HPDE6-E6E7 (cell line): ENCODE results near the gene CRTAC1.

Experiments used
- DNase-seq: peaks from one replicate; pipeline ENCODE4 v3.0.0; 2011; ENCODE audit warnings: missing footprints; ENCODE audit errors: extremely low spot score

The CRTAC1 gene

GRCh38 chr10:97974526-97975525, 55.6 kb downstream of the CRTAC1 start:
- DNase-seq: no peak

GRCh38 chr10:97974100-97974499, 56.3 kb downstream of the CRTAC1 start:
- DNase-seq: no peak

- no peak for DNase-seq
These were observed 60.8 kb downstream of the CRTAC1 start for GRCh38 chr10:97969538-97970079.

GRCh38 chr10:97964748-97965147, 65.7 kb downstream of the CRTAC1 start:
- no peak for DNase-seq

GRCh38 chr10:97961945-97962344, 68.5 kb downstream of the CRTAC1 start:
- no peak for DNase-seq

- DNase-seq: no peak
These were observed 70.0 kb downstream of the CRTAC1 start for GRCh38 chr10:97960269-97961056.

- DNase-seq: no peak
These were observed 81.0 kb downstream of the CRTAC1 start for GRCh38 chr10:97949462-97949861.

- DNase-seq: no peak
These were observed 81.6 kb downstream of the CRTAC1 start for GRCh38 chr10:97948822-97949221.

- no peak for DNase-seq
These were observed 85.6 kb downstream of the CRTAC1 start for GRCh38 chr10:97944772-97945171.

- no peak for DNase-seq
These were observed 87.1 kb downstream of the CRTAC1 start for GRCh38 chr10:97943294-97943693.

- DNase-seq: no peak
These were observed 89.9 kb downstream of the CRTAC1 start for GRCh38 chr10:97940534-97940933.

GRCh38 chr10:97939446-97939990, 90.9 kb downstream of the CRTAC1 start:
- DNase-seq: peak; percentile 15

- DNase-seq: no peak
These were observed 92.5 kb downstream of the CRTAC1 start for GRCh38 chr10:97937928-97938327.

- no peak for DNase-seq
These were observed 93.4 kb downstream of the CRTAC1 start for GRCh38 chr10:97937054-97937453.

GRCh38 chr10:97936126-97936525, 94.3 kb downstream of the CRTAC1 start:
- no peak for DNase-seq

- DNase-seq: no peak
These were observed 97.4 kb downstream of the CRTAC1 start for GRCh38 chr10:97932932-97933530.

GRCh38 chr10:97931041-97931440, 99.4 kb downstream of the CRTAC1 start:
- no peak for DNase-seq

- no peak for DNase-seq
These were observed 101.5 kb downstream of the CRTAC1 start for GRCh38 chr10:97928897-97929296.

GRCh38 chr10:97927622-97928021, 102.8 kb downstream of the CRTAC1 start:
- no peak for DNase-seq

- no peak for DNase-seq
These were observed 104.4 kb downstream of the CRTAC1 start for GRCh38 chr10:97926055-97926454.

GRCh38 chr10:97925308-97925938, 105.0 kb downstream of the CRTAC1 start:
- no peak for DNase-seq
